Upper lobe of right lung (tissue), 1 donor: ENCODE data around the gene DHX58. TPM values are rescaled to one million over a fixed set of nuclear protein-coding genes. Genes with fewer than 3 reads are reported as not detected.

Experiments used
- ATAC-seq: fragments of 200-7000 bp; cut with Tn5 transposase; one replicate; pipeline ENCODE4 v1.9.1; 2020; ENCODE audit warnings: mild to moderate bottlenecking, moderate library complexity
- DNase-seq: peaks from one replicate; pipeline ENCODE4 v3.0.0-alpha.2; 2020
- H3K27ac ChIP-seq: fragments of 200-600 bp; one replicate; pipeline ENCODE4 v1.8.0; 2022
- H3K27me3 ChIP-seq: fragments of 200-600 bp; one replicate; pipeline ENCODE4 v1.8.0; 2022; ENCODE audit warnings: mild to moderate bottlenecking
- H3K36me3 ChIP-seq: fragments of 200-600 bp; one replicate; pipeline ENCODE4 v1.8.0; 2022
- H3K4me1 ChIP-seq: fragments of 200-600 bp; one replicate; pipeline ENCODE4 v1.8.0; 2022
- H3K4me3 ChIP-seq: fragments of 200-600 bp; one replicate; pipeline ENCODE4 v1.8.0; 2022; ENCODE audit warnings: mild to moderate bottlenecking
- H3K9me3 ChIP-seq: fragments of 200-600 bp; one replicate; pipeline ENCODE4 v1.8.0; 2022
- CTCF ChIP-seq: fragments of 200-600 bp; IDR thresholded peaks from one replicate; pipeline ENCODE4 v1.8.0; 2022; ENCODE audit warnings: antibody characterized with exemption
- intact Hi-C: fragments of 100-400 bp; cut with DNase I; formaldehyde crosslinking; loops from one replicate; pipeline ENCODE4 v1.11.0; 2022
- total RNA-seq: library from RNA; stranded (reverse); fragmentation: NEBNext Ultra II Directional; extraction: Animal tissue kit (Norgen Biotek cat#: 25700); gene quantifications from one replicate; pipeline ENCODE4 v1.2.1, GENCODE V29; 2021
- donor health status: DM: no; HTN: yes; CAD: no; lungs with severe emphysema.

Gene DHX58
- total RNA-seq, 1 donor from 2014 or later: 27.5 TPM

DNA sequence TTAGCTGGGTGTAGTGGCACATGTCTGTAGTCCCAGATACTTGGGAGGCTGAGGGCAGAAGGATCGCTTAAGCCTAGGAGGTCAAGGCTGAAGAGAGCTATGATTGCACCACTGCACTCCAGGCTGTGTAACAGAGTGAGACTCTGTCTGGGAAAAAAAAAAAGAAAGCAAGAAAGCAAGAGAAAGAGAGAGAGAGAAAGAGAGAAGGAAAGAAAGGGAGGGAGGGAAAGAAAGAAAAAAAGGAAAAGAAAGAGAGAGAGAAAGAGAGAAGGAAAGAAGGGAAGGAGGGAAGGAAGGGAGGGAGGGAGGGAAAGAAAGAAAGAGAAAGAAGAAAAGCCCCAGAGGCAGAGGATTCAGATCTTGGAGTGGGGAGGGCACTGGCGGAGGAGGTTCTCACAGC, 6.5 kb downstream of the DHX58 start:
- no peak for TF ChIP-seq CTCF
- intact Hi-C loops: no loop called here
- H3K27ac ChIP-seq: no peak overlapping the region
- DNase-seq: no peak
- H3K27me3 ChIP-seq: no peaks in the 10 kb centered on the region
- H3K4me1 ChIP-seq: peaks cover 2% of the 10 kb centered on the region
- H3K9me3 ChIP-seq: no peaks in the 10 kb centered on the region
- no peak for ATAC-seq
- H3K36me3 ChIP-seq: peaks cover 44% of the 10 kb centered on the region
- H3K4me3 ChIP-seq: no peak overlapping the region

GRCh38 chr17:42104264-42104663, 8.2 kb downstream of the DHX58 start:
- no peaks in the 10 kb centered on the region for H3K9me3 ChIP-seq
- peaks cover 41% of the 10 kb centered on the region for H3K36me3 ChIP-seq
- no peak overlapping the region for H3K27ac ChIP-seq
- DNase-seq: no peak
- H3K4me1 ChIP-seq: no peaks in the 10 kb centered on the region
- H3K4me3 ChIP-seq: no peak overlapping the region
- ATAC-seq: no peak
- no peak for TF ChIP-seq CTCF
- intact Hi-C loops: no loop called here
- no peaks in the 10 kb centered on the region for H3K27me3 ChIP-seq

DNA sequence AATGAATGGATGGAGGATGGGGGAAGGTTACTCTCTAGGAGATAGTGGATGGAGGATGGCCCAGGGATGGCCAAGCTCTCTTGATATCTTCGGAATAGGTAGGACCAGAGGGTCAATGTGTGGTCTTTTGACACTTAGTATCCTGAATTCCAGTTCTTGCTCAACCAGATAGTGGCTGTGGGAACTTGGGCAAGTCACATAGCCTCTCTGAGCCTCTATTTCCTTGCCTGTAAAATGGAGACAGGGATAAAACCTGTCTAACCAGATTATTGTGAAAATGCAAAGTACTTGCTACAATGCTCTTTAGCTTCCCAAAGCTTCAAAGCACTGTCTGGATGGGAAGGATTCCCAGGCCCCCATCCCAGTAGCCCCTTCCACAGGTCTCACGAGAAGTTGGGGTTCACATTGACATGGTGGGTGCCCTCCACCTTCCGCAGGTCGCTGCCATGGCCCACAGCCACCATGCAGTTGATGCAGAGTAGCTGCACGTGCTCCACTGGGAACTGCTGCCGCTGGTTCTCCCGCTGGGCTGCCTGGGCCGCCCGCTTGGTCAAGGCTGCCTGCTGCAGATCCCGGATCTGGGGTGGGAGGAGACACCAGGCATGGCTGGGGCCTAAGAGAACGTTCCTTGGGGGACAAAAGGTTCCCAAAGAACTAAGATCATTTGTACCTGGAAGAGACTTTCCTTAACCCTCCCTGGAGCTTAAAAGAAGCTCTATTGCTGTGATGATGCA, 9.1 kb downstream of the DHX58 start:
- Histone ChIP-seq H3K9me3 (no peaks in the 10 kb centered on the region), H3K27me3 (no peaks in the 10 kb centered on the region), H3K27ac (no peak overlapping the region), H3K36me3 (peaks cover 32% of the 10 kb centered on the region), H3K4me1 (no peaks in the 10 kb centered on the region), H3K4me3 (no peak overlapping the region)
- DNase-seq (no peak), ATAC-seq (no peak)
- intact Hi-C loops: no loop called here
- TF ChIP-seq CTCF: no peak

GRCh38 chr17:42101513-42102292, 10.8 kb downstream of the DHX58 start:
- DNase-seq: peak; percentile 89
- H3K9me3 ChIP-seq: no peaks in the 10 kb centered on the region
- peak; percentile 77 for TF ChIP-seq CTCF
- intact Hi-C loops: no loop called here
- H3K4me1 ChIP-seq: peaks cover 4% of the 10 kb centered on the region
- peak; percentile 86 for ATAC-seq
- peaks cover 13% of the 10 kb centered on the region for H3K27me3 ChIP-seq
- no peak overlapping the region for H3K27ac ChIP-seq
- peaks cover 25% of the 10 kb centered on the region for H3K36me3 ChIP-seq
- no peak overlapping the region for H3K4me3 ChIP-seq

GRCh38 chr17:42098730-42099399, 13.6 kb downstream of the DHX58 start:
- DNase-seq: no peak
- Histone ChIP-seq H3K9me3 (no peaks in the 10 kb centered on the region), H3K36me3 (peaks cover 5% of the 10 kb centered on the region), H3K27me3 (peaks cover 27% of the 10 kb centered on the region), H3K4me1 (peaks cover 4% of the 10 kb centered on the region), H3K4me3 (no peak overlapping the region), H3K27ac (no peak overlapping the region)
- ATAC-seq: no peak
- TF ChIP-seq CTCF: no peak
- intact Hi-C loops: no loop called here
